HL-60/S4 treated with phorbol 12-myristate 13-acetate at 8.2 ng/mL for 4 days and 3 days (cell line): ENCODE data around the gene ORC3.
"Not testable (repeated sequence)": the region's sequence is repeated elsewhere in the genome, so short reads cannot be mapped to it uniquely, and the experiment has no call there.

Experiments
- in situ Hi-C: fragments of 300-500 bp; cut with MboI; formaldehyde crosslinking; loops from 2 replicates; pipeline ENCODE4 v1.15.0; 2022; ENCODE audit warnings: low sequenced_read_pairs

Gene ORC3

GRCh38 chr6:87590990-87591389, 1.1 kb downstream of the ORC3 start:
- in situ Hi-C loops = no loop called here

- in situ Hi-C loops = no loop called here
Observed at GRCh38 chr6:87600576-87600975, 10.6 kb downstream of the ORC3 start.

GRCh38 chr6:87606199-87606598, 16.3 kb downstream of the ORC3 start:
- in situ Hi-C loops = no loop called here

- in situ Hi-C loops = no loop called here
Observed at GRCh38 chr6:87608802-87609201, 18.9 kb downstream of the ORC3 start.

GRCh38 chr6:87613018-87613417, 23.1 kb downstream of the ORC3 start:
- in situ Hi-C loops = not testable (repeated sequence)

GRCh38 chr6:87617405-87617804, 27.5 kb downstream of the ORC3 start:
- in situ Hi-C loops = no loop called here

GRCh38 chr6:87618531-87618930, 28.6 kb downstream of the ORC3 start:
- in situ Hi-C loops = no loop called here

GRCh38 chr6:87623248-87623647, 33.3 kb downstream of the ORC3 start:
- in situ Hi-C loops = no loop called here

GRCh38 chr6:87628424-87628823, 38.5 kb downstream of the ORC3 start:
- in situ Hi-C loops = no loop called here

GRCh38 chr6:87628881-87629280, 38.9 kb downstream of the ORC3 start:
- in situ Hi-C loops = no loop called here

- in situ Hi-C loops = no loop called here
Observed at GRCh38 chr6:87630746-87631145, 40.8 kb downstream of the ORC3 start.

GRCh38 chr6:87633851-87634250, 43.9 kb downstream of the ORC3 start:
- in situ Hi-C loops = no loop called here

- in situ Hi-C loops = no loop called here
Observed at GRCh38 chr6:87636315-87636714, 46.4 kb downstream of the ORC3 start.

GRCh38 chr6:87637106-87637505, 47.2 kb downstream of the ORC3 start:
- in situ Hi-C loops = no loop called here

GRCh38 chr6:87639373-87639772, 49.4 kb downstream of the ORC3 start:
- in situ Hi-C loops = no loop called here

- in situ Hi-C loops = no loop called here
Observed at GRCh38 chr6:87641065-87641692, 51.2 kb downstream of the ORC3 start.

- in situ Hi-C loops = no loop called here
Observed at GRCh38 chr6:87645080-87645479, 55.1 kb downstream of the ORC3 start.

GRCh38 chr6:87653074-87653962, 63.4 kb downstream of the ORC3 start:
- in situ Hi-C loops = no loop called here

GRCh38 chr6:87654122-87654521, 64.2 kb downstream of the ORC3 start:
- in situ Hi-C loops = no loop called here

- in situ Hi-C loops = no loop called here
Observed at GRCh38 chr6:87654875-87655454, 65.0 kb downstream of the ORC3 start.

GRCh38 chr6:87655824-87656223, 65.9 kb downstream of the ORC3 start:
- in situ Hi-C loops = no loop called here

- in situ Hi-C loops = no loop called here
Observed at GRCh38 chr6:87656857-87657256, 66.9 kb downstream of the ORC3 start.
